EL (cell line): ENCODE results near the gene NDST3.
"Not testable (repeated sequence)": the region's sequence is repeated elsewhere in the genome, so short reads cannot be mapped to it uniquely, and the experiment has no call there.

Experiments used
- DNase-seq: peaks from one replicate; pipeline ENCODE4 v3.0.0-alpha.2; 2016

NDST3 gene

DNA sequence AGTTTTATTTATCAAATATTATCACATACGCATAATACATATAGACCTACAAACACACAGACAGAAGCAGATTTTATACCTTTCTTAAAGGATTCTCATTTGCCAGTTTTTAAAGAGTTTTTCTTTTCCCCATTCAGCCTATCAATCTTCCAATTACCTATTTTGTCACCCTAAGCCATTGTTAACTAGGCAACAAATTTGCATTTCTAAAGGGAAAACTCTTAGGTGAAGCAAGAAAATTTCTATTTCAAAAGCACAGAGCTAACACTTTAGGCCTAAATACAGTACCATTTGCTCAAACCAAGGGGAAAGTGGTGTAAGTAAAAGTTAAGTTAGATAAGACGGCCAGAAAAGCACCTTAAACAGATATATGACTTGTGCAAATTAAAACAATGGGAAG lies 156.6 kb downstream of the NDST3 start:
- DNase-seq, result no peak

DNA sequence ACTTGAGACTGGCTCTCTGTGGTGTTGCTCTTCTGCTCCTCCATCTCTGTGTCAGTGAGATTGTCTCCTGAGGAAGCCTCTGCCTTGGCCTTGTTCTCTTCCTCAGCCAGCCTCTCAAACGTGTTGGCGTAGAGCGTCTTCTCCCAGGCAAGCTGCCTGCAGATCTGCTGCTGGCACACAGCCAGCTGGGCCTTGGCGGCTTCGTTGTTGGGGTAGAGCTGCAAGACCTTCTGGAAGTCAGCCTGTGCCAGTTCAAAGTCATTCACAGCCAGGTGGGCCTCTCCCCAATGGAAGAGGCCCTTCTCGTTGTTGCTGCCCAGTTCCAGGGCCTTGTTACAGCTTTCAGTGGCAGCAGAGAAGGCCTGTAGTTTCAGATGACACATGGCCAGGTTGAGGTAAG lies 159.1 kb downstream of the NDST3 start:
- DNase-seq, result no peak

DNA sequence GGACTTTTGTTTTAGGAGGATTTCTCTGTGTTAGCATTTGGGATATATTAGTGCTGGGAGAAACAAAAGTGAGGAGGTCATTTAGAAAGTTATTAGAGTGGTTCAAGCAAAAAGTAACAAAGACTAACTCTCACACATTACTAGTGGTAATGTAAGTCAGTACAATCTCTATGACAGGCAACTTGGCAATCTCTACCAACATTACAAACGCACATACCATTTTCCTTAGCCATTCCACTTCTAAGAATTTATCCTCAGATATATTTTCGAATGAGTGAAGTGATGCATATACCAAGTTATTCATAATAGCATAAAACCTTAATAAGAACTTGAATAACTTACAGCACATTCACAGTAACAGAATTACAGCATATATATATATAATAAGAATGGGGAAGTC lies 172.3 kb downstream of the NDST3 start:
- DNase-seq, result peak; percentile 8

DNA sequence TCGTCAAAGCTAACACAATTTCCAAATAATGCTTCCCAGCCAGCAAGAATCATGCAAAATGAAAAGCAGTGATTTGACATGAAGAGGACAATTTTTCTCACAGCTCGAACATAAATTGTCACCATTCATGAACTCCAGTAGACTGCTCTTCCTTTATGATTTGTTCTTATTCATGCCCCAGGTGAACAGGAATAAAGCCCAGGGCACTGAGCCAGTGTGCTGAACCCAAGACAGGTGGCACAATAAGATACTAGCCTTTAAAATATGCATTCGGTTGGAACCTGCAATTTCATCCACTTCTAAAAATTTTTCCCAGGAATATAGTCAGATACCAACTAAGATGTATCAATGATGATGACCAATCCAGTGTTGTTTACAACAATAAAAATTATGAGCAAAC lies 178.8 kb downstream of the NDST3 start:
- no peak for DNase-seq

DNA sequence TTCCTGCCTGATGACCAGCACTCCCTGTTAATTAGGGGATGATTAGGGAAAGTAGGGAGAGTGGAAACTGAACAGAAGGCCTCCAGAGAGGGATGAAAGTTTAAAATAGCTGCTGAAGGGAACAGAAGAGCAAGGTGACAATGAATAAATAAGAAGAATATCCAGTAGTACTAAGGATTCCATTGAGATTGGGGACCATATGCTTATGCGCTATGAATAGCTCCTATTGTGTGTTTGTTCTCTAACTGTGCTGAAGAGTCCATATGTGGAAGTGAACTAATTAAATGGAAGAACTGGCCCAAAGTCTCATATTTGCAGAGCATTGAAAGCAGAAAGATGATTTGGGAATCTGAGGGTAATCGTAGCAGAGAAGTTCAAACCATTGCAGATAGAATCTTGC lies 181.5 kb downstream of the NDST3 start:
- no peak for DNase-seq

DNA sequence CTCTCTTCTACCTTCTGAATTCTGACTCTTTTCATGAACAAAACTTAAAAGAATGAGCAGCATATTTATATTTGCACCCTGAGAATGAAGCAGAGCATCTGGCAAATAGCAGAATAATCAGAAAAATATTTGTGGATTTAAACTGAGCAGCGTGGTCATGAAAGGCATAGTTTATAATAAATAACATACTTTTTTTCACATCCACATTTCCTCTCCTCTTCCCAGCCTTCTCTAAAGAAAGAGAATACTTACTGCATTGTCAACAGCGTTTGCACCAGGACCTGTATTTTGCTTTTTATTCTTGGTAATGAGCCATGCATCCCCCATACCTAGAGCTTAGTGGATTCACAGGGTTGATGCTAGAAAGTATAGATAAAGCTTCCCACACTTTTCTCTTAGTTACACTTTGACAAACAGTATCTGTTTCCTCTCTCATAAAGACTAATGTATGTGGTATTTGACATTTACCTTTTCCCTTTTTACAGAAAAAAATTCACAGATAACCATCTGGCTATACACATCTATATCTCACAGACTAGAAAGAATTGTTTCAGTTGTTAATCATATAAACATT lies 187.0 kb downstream of the NDST3 start:
- no peak for DNase-seq

DNA sequence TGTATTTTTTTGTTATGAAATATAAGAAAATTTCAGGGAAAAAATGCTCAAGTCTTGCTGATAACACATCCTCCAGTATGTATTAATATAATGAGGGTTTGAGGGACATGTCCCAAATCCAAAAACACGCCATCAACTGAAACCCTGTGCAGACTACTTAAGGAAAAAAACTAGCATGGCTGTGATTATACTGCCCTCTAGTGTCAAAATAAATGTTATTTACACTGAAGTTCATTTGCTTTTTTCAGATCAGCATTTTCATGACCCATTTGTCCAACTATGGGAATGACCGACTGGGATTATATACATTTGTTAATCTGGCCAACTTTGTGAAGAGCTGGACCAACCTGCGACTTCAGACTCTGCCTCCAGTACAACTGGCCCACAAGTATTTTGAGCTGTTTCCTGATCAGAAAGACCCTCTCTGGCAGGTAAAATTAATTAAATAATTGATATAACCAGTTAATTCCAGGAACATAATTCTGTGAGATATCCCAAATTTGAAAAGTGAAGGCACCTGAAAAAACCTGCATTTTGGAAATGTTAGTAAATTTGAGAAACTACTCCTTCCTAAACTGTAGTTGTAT lies 190.1 kb downstream of the NDST3 start:
- DNase-seq, result peak; percentile 64

DNA sequence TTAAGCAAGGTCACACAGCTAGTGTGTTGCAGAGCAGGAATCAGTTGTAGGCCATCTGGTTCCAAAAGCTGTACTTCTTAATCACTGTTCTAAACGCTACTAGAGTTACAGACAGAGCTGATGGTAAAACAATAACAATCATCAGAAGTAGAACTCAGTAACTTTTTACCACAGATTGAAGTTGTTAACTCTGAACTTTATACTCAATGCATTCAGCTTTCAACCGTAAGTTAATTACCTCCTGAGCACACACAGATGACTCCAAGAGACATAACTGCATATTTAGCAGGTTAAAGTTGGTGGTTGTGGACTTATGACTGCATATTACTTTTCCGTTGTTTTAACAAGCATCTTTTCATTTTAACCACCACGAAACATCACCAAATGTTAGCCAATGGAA lies 191.2 kb downstream of the NDST3 start:
- no peak for DNase-seq

DNA sequence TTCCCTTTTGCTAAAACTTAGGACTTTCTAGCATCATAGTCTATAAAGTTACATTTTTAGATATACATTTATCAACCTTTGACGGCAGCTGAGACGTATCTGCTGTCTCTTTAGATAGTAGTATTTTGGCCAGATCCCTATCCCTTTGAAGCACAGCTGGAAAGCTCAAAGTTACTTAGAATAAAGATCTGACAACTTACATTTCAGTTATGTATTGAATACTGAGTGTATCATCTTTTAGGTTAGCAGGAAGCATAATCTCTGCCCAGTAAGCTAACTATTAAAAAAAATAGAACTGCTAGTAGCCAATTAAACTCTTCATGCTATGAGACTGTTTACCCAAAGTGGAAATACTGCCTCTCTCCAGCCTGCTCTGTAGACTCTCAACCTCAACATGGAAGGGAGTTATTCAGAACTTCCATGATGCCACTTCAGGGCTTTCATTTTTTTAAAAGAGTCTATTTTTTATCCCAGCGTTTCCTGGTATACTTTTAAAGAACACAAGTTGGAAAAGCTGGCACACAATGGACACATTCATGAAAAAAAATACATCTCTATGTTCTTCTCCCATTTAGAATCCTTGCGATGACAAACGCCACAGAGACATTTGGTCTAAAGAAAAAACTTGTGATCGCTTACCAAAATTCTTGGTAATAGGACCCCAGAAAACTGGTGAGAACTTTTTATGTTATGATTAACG lies 192.2 kb downstream of the NDST3 start:
- no peak for DNase-seq

DNA sequence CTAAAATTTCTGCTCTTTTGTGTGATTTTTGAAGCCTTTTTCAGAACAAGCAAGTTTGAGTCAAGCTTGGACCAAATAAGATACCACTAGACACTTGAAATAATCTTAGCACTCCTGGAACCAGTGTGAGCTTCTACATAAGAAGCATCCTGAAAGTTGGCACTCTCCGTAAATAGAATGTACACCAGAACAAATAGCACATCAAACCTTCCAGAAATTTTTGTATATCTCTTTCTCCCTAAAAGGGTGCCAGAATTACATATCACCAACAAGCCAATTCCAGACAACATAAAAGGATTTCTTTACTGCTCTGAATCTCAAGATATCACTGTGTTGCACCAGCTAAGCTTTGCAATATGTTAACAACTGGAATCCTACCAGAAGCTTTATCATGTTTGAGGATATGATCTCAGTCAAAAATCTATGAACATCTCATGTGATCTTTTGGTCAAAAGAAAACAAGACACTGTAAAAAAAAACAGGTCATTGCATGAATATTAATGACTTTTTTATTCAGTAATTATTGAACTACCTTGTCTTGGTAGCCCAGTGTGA lies 201.4 kb downstream of the NDST3 start:
- no peak for DNase-seq

DNA sequence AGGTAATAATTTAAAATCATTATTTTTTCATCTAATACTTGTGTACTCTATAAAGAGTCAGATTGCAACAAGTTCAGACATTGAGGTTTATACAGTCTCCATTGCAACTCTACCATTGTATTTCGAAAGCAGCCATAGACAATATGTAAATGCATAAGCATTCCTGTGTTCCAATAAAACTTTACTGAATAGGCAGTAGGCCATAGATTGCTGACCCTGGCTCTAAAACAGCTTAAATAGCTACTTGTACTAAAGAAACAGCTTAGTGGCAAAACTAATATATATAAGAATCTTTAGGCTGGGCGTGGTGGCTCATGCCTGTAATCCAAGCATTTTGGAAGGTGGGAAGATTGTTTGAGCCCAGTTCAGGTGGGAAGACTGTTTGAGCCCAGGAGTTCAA lies 203.2 kb downstream of the NDST3 start:
- DNase-seq, result no peak

DNA sequence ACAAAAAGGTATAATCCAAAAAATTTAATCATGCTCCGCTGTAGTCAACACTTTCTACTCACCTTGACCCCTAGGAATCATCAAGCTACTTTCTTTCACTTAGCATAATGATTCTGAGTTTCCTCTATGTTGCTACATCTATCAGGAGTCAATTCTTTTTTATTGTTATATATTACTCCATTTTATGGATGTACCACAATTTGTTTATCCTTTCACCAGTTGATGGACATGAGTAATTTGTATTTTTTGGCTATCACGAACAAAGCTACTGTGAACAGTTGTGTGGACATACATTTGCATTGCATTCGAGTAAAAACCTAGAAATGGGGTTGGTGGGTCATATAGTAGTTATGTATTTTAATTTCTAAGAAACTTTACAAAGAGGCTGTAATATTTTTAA lies 215.6 kb downstream of the NDST3 start:
- DNase-seq, result no peak

DNA sequence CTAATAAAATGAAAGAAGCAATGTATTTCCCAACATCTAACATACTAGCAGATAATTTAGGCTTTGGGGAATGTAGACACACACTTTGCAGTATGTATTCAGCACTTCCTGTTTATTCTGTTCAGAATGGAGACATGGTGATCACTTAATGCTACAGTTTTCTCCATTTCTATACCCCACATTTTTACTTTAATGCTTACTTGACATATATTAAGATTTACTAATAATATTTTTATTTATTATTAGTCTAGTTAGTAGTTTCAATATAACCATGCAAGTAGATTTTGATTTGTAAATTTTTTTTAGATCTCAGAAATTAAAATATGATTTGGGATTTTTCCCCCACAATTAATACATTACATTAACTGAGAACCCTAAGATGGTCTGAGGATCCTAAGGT lies 220.1 kb downstream of the NDST3 start:
- no peak for DNase-seq

DNA sequence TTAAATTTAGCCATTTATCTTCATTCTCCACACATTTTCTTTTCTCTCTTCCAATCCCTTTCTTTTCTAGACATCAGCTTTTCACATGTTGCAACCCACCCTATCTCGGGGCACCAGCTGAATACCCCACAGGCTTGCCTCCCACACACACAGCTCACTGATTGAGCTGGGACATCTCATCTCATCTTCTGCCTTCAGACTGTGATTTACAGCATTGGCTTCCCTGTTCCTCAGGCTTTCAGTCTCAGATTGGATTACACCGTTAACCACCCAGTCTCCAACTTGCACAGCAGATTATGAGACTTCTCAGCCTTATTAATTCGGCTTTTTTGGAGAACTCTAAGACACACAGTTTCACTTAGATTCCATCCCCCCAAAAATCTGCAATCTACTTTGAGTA lies 224.8 kb downstream of the NDST3 start:
- no peak for DNase-seq

DNA sequence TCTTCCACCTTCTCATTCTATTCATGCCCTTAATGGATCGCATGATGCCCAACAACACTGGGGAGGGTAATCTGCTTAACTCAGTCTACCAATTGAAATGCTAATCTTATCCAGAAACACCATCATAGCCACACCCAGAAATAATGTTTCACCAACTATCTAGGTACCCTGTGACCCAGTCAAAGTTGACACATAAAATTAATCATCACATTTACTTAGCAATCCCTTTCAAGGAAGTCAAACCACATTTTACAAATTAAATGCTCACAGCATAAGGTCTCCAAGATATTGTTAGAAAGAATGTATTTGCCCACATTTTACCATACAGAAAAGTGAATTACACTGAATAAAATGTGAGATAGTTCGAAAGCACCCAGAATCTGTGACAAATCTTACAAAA lies 226.0 kb downstream of the NDST3 start:
- no peak for DNase-seq

DNA sequence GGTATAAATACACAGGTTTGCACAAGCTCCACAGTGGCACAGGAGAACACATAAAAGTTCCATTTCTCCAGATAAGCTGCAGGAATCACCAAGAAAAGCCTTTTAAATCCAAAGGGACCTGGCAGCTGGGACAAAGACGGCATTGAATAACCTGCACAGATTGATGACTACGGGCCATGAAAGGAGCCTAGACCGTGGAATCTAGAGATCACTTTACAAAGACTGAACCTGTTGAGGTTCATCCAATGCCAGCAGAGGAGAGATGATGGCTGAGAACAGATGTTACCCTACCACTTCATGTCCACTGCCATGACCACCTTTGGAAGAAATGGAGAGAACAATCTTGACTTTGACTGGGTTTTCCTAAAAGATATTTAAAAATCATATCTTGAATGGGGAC lies 229.8 kb downstream of the NDST3 start:
- DNase-seq, result no peak

DNA sequence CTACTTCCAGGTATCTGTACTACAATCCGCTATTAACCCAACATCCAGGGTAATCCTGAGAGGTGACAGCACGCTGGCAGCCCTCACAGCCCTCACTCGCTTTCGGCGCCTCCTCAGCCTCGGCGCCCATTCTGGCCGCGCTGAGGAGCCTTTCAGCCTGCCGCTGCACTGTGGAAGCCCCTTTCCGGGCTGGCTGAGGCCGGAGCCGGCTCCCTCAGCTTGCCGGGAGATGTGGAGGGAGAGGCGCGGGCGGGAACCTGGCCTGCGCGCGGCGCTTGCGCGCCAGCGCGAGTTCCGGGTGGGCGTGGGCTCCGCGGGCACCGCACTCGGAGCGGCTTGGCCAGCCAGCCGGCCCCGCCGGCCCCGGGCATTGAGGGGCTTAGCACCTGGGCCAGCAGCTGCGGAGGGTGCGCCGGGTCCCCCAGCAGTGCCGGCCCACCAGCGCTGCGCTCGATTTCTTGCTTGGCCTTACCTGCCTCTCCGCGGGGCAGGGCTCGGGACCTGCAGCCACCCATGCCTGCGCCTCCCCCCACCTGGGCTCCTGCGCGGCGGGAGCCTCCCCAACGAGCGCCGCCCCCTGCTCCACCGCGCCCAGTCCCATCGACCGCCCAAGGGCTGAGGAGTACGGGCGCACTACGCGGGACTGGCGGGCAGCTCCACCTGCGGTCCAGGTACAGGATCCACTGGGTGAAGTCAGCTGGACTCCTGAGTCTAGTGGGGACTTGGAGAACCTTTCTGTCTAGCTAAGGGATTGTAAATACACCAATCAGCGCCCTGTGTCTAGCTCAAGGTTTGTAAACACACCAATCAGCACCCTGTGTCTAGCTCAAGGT lies 231.2 kb downstream of the NDST3 start:
- no peak for DNase-seq

DNA sequence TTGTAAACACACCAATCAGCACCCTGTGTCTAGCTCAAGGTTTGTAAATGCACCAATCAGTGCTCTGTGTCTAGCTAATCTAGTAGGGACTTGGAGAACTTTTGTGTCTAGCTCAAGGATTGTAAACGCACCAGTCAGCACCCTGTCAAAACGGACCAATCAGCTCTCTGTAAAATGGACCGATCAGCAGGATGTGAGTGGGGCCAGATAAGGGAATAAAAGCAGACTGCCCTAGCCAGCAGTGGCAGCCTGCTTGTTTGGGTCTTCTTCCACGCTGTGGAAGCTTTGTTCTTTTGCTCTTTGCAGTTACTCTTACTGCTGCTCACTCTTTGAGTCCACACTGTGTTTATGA lies 231.8 kb downstream of the NDST3 start:
- not testable (repeated sequence) for DNase-seq

DNA sequence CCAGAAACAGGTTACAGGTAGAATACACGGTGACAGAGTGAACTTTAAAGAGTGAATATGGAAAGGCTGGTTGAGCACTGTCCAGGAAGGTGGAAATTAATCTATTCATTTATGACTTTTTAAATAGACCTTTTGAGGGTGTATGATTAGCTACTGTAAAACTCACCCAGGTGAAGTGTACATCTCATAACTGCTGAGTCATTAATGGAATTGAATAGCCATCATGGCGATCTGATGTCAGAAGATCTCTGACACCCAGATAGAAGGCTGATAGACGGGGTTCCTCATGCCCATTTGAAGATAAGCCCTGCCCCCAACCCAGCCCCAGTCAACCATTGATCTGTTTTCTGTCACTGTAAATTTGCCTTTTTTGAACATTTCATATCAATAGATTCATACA lies 234.5 kb downstream of the NDST3 start:
- no peak for DNase-seq

DNA sequence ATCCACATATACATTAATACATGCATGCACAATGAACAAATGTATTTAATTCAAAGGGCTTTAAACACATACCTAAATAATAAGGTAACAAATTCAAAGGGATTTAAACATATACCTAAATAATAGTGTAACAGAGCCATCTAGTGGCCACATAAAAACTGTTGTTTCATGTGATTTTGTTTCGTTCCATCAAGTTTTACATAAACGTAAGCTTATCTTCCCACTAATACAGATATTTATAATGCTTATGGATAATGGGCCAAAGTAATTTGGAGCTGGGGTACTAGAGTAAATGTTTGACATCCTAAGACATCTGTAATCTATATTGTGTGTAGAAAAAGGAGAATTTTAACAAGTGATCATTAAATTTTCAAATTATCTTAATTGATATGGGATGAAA lies 236.2 kb downstream of the NDST3 start:
- peak; percentile 47 for DNase-seq

DNA sequence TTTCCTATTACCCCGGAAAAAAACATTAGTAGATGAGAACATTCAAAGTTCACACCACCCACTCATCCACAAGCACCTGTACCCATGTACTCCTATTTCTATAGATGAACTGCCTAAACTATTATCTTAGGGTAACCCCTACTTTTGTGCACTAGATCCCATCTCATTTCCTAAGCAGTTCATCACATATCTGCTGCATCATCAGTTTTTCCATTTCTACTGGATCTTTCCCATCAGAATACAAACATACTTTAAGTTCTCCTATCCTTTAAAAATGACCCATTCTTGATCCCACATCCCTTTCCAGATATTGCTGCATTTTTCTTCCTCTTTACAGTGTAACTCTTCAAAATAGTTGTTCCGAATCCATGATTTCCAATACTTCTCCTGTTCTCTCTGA lies 237.5 kb downstream of the NDST3 start:
- no peak for DNase-seq

DNA sequence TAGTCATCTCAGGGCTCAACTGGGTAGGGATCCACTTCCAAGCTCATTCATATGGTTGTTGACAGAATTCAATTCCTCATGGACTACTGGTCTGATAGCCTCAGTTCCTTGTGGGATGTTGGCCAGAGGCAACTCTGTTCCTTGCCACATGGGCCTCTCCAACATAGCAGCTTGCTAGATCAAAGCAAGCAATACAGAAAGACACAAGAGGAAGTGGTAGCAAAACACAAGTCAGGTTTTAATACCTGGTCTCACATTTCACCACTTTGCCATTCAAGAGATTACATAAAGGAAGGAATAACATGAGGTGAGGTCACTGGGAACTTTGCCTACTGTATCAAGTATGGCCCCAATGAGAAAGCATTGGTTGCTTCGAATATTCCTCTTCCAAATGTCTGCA lies 239.4 kb downstream of the NDST3 start:
- DNase-seq, result no peak

DNA sequence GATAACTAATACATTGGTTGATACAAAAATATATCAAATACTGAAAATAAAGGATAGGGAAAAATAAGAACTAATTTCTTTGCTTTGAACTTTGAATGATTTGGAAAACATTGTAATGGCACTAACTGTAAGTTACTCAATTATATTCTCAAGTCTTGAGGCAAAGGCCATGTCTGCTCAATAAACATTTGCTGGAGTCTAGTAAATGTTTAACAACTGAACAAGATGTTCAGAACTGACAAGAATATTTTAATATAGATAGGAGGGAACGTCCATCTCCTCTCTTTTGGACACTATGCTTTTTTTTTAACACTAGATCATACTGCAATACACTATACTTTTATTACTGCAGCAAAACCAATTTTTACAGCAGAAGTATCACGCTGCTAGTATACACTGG lies 242.3 kb downstream of the NDST3 start:
- DNase-seq, result no peak

DNA sequence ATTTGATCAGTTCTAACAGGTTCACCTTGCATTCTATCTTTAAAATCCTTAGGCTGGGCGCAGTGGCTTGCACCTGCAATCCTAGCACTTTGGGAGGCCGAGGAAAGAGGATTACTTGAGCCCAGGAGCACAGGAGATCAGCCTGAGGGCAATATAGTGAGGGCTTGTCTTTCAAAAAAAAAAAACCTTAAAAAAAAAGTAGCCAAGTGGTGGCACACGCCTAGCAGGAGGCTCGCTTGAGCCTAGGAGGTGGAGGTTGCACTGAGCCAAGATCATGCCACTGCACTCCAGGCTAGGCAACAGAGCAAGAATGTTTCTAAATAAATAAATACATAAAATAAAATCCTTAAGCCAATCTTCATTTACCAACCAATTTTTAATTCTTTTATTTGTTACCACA lies 243.0 kb downstream of the NDST3 start:
- DNase-seq, result no peak
